ENCODE measurements around the gene PPARA. TPM values are rescaled to one million over a fixed set of nuclear protein-coding genes. Genes with fewer than 3 reads are reported as not detected.
A peak's percentile ranks its signal among the peaks of the same experiment; 100 is the strongest.
"Not testable (repeated sequence)": the region's sequence is repeated elsewhere in the genome, so short reads cannot be mapped to it uniquely, and the experiment has no call there.

The PPARA gene
- total RNA-seq, 1 experiment from 2014 or later = 3.4 TPM

- DNase-seq (ENCODE audit: extremely low read depth, low read depth) = no peak
Observed at GRCh38 chr22:46239261-46240048, 89.1 kb downstream of the PPARA start.

- DNase-seq (ENCODE audit: extremely low read depth, low read depth) = no peak
Observed at GRCh38 chr22:46240073-46240472, 89.7 kb downstream of the PPARA start.

- DNase-seq (ENCODE audit: extremely low read depth, low read depth) = no peak
Observed at GRCh38 chr22:46240506-46240905, 90.2 kb downstream of the PPARA start.

GRCh38 chr22:46240907-46241306 is 90.6 kb downstream of the PPARA start:
- DNase-seq (ENCODE audit: extremely low read depth, low read depth) = no peak

DNA sequence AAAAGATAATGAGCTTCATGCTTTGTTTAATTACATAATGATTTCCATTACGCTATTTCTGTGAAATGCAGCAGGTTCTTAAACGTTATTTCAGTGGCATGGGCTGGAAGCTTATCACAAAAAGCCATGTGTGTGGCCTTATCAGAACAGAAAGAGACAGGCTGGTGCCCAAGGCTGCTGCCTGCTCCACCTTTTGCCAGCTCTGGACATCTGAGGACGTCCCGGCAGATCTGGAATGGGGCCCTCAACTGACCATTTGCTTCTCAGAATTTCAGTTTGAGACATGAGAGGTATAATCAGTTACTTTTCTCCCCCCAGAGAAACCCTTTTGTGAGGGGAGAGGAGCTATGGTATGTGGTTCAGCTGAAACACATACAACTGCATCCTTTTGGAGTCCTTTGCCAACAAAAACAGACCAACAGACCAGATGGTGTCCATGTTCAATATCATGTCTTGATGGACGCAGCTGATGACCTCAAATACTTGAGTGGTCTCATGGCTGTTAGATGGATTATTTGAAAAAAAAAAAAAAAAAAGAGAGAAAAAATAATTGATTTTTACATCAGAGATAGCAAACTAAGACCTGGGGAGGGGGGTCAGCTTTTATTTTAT is 91.2 kb downstream of the PPARA start:
- DNase-seq (ENCODE audit: extremely low read depth, low read depth) = no peak

DNA sequence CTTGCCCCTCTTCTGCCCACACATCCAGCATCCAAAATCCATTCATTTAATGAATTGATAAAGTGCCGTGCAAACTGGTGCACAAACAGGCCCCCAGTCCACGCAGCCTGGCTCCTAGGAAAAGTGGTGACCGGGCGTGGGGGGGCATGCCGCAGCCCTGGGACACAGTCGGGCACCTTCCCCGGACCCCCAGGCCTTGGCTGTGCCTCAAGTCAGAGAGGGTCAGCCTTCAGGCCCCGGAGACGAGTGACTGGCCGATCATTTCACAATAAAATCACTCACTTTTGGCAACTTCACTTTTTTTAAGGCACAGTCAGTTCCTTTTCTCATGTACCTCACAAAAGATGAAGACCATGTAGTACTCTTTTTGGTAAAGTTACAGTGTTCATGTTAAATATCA is 91.8 kb downstream of the PPARA start:
- DNase-seq (ENCODE audit: extremely low read depth, low read depth) = no peak

DNA sequence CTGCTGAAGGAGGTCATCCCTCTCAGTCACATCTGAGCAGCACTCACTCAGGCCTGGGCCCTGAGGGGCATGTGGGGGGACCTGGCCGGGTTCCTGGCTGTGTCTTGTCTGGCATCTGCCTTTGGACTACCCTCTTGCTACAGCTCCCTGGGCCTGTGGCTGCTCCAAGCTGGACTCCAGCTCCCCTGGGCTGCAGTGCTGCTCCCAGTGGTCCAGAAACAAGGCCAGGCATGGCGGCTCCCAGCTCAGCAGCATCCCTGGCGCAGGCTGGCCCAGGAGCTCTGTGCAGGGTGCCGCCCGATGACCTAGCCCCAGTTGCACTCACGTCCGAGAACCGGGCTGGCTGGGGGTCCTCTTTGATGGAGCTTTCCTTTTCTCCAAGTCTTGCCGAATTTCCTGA is 94.4 kb downstream of the PPARA start:
- DNase-seq (ENCODE audit: extremely low read depth, low read depth) = no peak

GRCh38 chr22:46245511-46245910 is 95.2 kb downstream of the PPARA start:
- no peak for DNase-seq (ENCODE audit: extremely low read depth, low read depth)

DNA sequence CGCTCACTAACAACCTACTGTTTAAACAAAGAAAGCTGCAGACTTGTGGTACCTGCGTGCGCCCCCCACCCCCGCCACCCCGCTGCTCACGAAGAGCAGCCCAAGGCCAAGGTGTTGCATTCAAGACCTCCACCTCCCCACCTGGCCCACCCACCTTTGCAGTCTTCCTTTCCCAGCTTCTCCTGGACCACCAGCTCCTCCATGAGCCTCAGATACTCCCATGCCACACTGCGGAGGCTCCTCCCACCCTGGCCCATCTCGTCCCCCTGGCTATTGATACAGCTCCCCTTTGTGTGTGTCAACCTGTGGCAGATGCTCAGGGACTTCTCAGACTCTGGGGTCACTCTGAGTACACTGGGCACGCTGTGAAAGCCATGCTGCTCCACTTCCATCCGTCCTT is 95.9 kb downstream of the PPARA start:
- no peak for DNase-seq (ENCODE audit: extremely low read depth, low read depth)

GRCh38 chr22:46247443-46247975 is 97.2 kb downstream of the PPARA start:
- DNase-seq (ENCODE audit: extremely low read depth, low read depth) = no peak

DNA sequence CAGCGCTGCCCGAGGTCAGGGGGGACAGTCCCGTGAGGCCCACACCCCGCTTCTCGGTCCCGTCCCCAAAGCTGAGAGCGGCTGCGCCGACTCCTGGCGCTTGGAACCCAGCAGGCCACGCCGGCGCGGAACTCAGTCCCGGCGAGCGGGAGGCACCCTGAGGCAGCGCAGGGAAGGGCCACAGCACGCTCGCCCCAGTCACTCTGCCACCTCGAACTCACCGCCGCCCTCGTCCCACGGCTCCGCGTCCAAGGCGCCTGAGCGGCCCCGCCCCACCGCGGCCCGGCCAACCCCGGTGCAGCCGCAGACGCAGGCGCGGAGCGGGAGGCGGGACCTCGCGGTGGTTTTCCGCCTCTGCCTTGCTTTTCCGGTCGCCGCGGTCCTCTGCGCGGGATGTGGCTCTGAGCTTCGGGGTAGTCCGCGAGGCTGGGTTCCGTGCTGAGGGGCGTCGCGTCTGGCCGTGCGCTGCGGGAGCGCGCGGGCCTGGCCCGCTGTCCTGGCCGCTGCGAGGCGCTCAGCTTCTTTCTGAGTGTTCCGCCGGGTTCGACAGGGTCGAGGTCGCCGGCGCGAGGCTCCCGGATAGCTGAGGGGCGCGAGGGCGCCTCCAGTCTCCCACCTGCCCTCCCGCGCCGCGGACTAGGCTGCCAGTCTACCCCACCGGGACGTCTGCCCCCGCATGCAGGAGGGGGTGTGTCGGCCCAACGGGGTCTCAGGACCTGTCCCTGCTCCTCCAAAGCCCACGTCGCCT is 99.9 kb downstream of the PPARA start, which contains the start of gene CDPF1:
Gene CDPF1 (minus strand): TSS at position 259 of the 748 bp plus-strand sequence. CDS start 2,009 bp downstream, outside the sequence.
- DNase-seq (ENCODE audit: extremely low read depth, low read depth) = peak; percentile 76

GRCh38 chr22:46250783-46251125 is 100.4 kb downstream of the PPARA start:
- no peak for DNase-seq (ENCODE audit: extremely low read depth, low read depth)

DNA sequence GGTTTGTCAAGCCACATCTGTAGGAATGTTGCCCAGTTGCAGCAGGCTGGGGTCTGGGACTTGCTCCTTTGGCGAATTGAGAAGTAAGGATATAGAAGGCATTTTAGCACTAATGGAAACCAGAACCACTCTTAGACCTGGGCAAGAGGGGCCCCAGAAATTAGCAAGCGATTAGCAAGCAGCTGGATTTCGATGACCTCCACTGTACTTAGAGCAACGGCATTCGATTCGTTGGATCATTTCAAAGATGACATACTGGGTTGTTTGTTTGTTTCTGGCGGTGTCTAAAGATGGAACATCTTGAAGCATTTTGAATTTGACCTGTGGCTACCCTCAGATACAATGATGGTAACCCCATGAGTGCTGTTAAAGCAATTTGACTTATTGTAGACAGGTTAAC is 100.9 kb downstream of the PPARA start:
- no peak for DNase-seq (ENCODE audit: extremely low read depth, low read depth)

DNA sequence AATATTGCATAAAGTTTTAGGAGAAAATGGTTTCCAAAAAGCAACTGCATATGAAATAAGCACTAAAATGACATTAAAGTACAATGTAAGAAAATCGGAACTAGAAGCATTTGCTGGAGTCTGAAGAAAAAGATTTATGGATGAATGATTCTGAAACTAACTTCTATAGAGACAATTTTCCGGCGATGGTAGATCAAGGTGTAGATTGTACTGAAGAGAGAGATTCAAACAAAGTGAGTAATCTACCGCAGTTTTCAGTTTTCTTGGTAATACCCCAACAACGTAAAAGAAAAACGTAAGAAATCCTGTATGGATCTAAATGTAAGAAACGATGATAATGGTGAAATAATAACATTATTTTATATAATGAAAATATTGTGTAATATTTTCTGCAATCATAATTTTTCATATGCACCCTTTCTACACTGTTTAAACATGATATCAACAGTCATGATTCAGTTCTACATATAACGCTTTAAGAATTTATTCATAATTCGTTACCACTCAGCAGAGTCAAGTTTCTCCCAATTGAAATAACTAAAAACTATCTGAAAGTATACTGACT is 101.6 kb downstream of the PPARA start:
- DNase-seq (ENCODE audit: extremely low read depth, low read depth) = no peak

DNA sequence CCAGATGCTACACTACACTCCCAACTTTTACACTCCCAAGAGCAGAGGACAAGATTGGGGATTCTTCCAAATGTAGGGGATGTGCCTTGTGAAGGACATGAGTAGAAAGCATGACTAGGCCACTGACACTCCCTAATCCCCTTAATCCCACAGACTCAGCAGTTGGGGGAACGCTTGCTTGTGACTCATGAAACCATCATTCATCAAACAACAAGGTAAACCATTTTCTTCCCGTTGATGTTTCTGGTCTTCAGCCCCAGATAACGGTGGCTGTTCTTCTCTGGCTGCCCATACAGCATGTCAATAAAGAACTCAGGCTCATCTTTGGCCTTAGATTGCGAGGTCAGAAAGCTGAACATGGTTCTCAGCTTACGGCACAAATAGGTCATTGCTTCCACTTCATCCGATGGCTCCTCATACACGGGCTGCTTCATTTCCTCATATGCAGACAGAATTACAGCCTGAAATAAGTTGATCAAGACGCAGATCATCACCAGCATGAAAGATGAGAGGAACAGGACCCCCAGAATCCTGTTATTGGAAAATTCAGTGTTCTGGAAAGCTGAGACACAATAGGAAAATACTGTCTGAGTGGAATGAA is 106.1 kb downstream of the PPARA start:
- no peak for DNase-seq (ENCODE audit: extremely low read depth, low read depth)

DNA sequence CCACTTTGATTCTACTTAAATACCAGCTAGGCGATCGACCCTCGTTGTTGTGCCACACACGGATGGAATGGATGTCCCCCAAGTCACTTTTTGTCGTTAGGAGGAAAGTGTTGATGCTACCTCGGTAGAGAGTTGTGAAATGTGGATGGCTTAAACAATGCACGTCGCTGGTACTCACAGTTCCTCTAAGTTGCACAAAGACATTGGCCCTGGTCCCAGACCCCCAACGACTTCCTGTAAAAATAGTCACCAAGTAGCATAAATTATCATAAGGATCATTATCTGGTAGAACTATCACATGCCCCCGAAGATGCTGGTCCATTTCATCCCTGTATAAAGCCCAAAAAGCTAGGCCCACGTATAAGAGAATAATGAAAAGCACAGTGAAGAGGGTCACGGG is 109.0 kb downstream of the PPARA start:
- no peak for DNase-seq (ENCODE audit: extremely low read depth, low read depth)

DNA sequence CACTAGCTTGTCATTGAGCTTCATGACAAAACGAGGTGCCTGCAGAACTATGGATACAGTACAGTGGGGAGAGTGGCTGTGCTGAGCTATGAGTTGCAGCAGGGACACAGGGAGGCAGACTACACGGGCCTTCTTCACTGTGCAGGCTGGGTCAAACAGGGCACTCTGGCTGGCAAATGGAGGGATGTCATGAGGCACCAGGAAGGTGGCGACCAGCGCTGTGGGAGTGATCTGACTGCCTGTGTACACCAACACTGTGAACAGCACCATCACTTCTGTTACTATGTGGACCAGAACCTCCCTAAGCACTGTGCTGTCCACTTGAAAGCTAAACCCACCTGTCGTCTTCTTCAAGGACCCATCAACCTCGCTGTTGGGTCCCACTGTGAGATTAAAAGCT is 109.7 kb downstream of the PPARA start:
- DNase-seq (ENCODE audit: extremely low read depth, low read depth) = no peak

GRCh38 chr22:46262449-46263215 is 112.3 kb downstream of the PPARA start:
- no peak for DNase-seq (ENCODE audit: extremely low read depth, low read depth)

GRCh38 chr22:46263216-46263590 is 112.9 kb downstream of the PPARA start, which contains the start of gene PKDREJ:
TSS of gene PKDREJ (minus strand) at chr22:46263343. CDS start at chr22:46263322, 21 bp downstream.
- DNase-seq (ENCODE audit: extremely low read depth, low read depth) = no peak

DNA sequence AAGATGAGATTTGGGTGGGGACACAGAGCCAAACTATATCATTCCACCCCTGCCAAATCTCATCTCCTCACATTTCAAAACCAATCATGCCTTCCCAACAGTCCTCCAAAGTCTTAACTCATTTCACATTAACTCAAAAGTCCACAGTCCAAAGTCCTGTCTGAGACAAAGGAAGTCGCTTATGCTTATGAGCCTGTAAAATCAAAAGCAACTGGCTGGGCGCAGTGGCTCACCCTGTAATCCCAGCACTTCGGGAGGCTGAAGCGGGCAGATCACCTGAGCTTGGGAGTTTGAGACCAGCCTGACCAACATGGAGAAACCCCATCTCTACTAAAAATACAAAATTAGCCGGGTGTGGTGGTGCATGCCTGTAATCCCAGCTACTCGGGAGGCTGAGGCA is 114.2 kb downstream of the PPARA start:
- DNase-seq (ENCODE audit: extremely low read depth, low read depth) = not testable (repeated sequence)
